Medulla oblongata (tissue), 1 donor: Measurements from ENCODE around the gene SLC4A1.

Source experiments
- DNase-seq: peaks from one replicate; pipeline ENCODE4 v3.0.0-alpha.2; 2015; ENCODE audit errors: extremely low spot score

SLC4A1 gene

DNA sequence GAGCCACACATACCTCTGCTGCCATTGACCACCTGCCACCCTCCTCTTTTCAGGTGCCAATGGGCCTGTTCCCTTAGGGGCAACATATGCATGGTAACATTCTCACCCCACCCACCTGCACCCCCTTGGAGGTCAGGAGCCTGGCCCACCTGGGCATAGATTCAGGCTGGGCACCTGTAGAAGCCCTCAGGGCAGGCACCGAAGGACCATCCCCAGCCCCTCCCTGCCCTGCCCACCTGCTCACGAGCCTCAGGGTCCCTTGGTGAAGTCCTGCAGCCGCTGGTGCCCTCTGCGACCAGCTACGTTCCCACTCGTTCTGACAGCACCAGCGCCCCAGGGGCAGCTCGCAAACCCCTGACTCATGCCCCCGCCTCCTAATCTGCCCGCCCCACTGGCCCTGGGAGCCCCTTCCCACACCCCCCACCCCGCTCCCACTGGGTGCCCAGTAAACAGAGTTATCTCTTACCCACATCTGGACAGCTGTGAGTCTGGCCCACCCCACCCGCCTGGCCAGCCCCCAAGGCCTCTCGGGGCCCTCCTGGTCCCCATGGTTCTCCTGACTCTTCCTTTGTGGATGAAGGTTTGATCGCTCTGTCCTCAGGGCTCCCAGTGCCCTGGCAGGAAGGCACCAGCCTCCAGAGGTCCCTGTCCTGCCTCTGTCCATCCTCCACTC is at the start of gene SLC4A1:
SLC4A1 (minus strand) TSS at position 318 of the 673 bp plus-strand sequence. CDS start 5,269 bp downstream, outside the sequence.
- no peak for DNase-seq

DNA sequence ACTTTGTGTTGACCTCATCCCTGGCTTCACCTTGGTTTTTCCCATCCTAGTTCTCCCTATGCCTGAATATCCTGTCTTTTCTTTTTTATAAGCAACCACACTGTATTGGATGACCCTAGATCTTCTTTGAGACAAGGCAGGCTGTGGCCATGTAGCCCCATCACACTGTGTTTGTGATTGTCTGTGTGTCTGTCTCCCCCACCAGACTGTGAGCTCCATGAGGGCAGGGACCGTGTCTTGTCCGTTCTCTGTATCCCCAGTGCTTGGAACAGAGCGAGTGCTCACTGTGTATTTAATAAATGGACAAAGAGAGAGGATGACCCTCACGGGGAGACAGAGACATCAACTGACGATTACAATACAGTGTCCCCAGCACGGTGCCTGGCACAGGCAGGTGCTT is 49.6 kb upstream of the SLC4A1 start:
- DNase-seq: no peak

DNA sequence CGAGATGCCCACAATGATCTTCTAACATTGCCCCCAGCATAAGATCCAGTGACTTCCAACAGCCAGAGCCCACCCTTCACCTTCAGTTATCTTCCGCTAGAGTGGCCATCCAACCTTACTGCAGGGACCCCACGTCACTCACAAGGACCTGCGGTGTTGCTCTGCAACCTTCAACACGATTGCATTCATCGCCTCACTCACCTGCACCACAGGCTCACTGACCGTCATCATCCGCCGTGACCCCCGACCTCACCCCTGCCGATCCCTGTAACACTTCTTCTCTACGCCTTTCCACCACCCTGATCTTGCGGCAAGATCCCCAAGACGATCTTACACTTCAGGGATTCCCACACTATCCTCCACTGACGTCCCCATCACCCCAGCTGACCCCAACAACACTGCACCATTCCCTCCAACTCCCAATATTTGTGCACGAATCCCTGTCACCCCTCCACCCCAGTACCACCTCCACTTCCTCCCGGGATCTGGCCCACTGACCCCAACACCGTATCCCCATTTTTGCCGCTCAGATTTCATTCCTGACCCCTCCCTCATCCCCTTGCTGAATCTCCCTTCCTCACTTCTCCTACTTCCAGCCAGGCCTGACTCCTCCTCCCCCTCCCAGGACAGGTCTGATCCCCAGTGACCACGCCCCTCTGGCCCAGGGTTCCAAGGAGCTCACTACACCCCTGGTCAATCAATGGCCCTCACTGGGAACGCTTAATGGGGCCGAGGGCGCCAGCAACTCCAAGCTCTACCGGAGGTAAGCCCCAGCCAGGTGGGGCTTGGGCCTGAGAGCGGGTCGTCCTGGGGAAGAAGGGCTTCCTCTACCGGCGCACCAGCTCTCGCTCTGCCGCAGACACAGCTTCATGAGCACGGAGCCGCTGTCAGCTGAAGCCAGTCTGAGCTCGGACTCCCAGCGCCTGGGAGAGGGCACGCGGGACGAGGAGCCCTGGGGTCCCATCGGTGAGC is 48.1 kb upstream of the SLC4A1 start:
- no peak for DNase-seq

DNA sequence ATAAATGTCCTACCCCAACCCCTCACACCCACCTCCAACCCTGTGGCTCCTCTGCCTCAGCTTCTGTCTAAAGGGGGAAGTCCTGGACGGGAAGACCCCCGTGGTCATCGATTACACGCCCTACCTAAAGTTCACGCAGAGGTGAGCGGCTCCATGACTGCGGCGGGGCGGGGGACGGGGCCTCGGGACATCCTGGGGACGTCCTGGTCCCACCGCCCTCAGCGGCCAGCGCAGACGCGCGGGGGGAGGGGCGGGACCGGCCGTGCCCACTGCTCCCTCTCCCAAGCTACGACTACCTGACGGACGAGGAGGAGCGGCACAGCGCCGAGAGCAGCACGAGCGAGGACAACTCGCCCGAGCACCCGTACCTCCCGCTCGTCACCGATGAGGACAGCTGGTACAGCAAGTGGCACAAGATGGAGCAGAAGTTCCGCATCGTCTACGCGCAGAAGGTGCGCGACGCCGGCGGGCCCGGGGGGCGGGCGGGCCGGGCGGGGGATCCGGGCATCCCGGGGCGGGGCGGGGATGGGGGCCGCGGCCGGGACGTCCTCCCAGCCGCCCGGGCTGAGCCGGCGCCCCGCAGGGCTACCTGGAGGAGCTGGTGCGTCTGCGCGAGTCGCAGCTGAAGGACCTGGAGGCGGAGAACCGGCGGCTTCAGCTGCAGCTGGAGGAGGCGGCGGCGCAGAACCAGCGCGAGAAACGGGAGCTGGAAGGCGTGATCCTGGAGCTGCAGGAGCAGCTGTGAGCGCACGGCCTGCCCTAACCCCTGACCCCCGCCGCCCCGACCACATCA is 47.1 kb upstream of the SLC4A1 start:
- no peak for DNase-seq

DNA sequence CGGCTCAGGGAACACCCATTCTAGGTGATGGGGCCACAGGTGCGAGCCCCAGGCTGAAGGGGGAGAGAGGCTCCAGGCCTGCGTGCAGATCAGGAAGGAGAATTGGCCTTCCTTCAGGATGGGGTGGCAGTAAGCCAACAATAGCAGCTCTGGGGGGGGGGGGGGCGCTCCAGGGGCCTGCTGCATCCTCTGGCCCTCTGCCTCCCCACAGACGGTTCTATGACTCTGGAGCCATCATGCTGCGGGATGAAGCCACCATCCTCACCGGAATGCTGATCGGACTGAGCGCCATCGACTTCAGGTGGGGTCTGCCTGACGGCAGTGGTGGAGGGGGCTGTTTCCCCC is 46.6 kb upstream of the SLC4A1 start:
- DNase-seq: no peak

DNA sequence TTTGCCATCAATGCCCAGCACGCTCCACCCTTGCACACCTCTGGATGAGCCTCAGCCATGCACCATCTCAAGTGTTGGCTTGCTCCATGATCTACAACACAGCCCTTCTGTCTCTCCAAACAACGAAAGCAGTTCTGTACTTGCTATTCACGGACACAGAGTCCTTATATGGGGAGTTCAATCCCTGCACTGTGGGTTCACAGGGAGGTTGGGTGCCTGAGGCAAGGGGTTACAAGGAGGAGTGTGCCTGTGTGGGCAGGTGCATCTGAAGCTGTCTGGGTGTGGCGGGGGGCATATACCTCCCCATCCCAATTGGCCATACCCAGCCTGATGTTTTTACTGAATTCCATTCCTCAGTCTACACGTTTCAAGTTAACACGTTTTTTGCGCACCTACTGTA is 46.1 kb upstream of the SLC4A1 start:
- DNase-seq: peak; percentile 24

DNA sequence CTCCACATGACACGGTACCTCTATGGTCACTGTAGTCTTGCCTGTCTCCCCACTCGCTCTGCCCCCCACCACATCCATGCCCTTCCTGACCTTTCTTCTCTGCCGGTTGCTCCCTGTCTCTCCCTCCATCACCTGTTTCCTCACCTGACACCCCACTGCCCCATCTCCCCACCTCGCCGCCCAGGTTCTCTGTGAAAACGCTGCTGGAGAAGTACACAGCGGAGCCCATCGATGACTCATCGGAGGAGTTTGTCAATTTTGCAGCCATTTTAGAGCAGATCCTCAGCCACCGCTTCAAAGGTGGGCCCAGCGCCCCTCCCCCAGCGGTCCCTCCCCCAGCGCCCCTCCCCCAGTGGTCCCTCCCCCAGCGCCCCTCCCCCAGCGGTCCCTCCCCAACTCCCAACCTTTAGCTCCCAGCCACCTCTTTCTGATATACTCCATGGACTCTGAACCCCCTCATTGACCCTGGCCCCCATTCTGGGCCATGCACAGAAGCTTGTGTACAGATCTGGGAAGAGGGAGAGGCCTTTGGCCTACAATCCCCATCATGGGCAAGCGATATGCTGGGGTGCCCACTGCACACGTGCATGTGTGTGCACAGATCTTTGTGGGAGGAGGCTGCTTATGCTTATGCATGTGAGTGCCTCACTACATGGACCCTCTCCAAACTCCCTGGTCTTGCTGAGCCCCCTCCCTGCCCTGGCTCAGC is 44.6 kb upstream of the SLC4A1 start:
- no peak for DNase-seq

DNA sequence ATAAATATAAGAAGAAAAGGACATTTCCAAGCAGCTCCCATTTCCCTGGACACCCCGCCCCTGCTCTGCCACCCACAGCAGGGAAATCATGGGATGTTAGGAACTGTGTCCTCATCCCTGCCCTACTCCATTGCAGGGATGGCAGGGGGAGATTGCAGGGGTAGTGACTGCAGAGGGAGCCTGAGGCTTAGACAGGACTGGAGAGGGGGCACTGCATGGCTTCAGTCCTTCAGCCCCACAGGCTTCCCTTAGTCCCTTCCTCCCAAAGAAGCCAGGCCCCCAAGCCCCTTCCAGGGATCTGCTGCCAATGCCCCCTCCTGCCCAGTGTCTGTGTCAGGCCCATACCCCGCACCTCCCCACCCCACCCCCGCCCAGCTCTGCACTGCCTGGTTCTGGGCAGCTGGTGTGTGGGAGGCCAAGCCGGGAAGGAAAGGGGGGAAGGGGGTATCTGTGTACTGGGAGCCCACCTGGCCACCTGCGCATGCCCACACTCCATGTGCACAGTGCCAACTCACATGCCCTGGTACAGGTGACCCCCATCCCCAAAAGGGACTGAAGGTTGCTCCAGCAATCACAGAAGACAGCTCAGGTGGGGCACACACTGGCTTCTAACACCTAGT is 43.7 kb upstream of the SLC4A1 start:
- DNase-seq: no peak

DNA sequence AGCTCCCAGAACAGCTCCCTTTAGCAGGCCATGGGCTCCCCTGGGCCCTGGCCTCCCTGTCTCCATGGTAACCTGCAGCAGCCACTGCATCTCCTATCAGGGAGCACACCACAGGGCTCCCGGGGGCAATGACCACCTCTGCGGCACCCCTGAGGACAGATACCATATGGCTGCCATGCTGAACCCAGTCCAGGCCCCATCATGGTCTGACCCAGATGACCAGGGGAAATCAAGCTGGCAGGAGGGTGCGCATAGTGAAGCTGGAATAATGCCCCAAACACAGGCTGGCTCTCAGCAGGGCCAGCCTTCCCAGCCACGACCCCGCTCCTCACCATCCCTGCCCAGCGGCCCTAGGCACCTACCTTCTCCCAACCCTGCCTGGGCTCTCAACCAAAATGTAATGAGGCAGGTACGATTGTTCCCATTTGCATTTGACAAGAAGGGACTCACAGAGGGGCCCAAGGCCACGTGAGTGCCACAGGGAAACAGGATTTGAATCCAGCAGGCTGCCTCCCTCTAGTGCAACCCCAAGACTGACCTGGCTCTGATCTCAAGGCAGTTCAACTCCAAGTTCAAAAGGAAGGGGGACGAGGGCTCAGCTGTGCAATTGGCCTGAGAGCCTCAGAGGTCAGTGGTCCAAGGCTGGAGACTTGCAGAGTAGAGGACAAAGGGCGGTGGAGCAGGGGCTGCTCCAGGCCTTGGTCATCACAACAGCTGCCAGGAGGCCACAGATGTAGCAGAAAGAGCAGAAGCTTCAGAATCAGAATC is 42.9 kb upstream of the SLC4A1 start:
- DNase-seq: no peak

DNA sequence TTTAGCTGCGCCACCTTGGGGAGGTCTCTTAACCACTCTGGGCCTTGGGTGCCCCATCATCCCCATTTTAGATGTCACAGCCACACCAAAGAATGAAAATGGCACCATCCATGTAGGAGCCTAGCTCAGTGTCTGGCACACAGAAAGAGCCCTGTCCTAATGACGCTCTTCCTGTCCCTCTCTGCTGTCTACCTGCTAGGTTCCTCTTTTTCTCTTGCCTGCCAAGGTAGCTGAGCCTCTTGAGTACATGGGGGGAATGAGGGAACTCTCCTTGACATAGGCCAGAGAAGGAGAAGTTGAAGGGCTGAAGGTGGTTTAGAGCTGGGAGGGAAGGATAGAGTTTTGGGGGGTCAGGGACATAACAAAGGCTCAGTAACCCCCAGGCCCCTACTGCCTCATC is 42.3 kb upstream of the SLC4A1 start:
- no peak for DNase-seq

DNA sequence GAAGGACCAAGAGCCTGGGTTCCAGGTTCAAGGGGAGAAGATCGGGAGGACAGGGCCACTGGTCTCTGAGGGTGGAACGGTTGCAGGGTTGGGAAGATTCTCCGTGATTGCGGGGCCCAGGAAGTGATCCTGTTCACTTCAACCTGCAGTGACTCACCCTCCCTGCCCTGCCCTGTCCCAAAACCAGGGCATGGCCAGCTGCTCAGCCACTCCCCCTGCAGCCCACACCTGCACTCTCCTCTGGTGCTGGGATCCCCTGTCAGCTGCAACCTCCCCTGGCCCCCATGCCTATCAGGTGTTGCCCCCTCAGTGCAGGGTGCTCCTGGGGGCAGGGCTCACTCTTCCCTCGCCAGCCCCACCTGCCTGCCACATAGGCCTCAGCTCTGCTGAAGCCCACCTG is 41.5 kb upstream of the SLC4A1 start:
- DNase-seq: no peak

DNA sequence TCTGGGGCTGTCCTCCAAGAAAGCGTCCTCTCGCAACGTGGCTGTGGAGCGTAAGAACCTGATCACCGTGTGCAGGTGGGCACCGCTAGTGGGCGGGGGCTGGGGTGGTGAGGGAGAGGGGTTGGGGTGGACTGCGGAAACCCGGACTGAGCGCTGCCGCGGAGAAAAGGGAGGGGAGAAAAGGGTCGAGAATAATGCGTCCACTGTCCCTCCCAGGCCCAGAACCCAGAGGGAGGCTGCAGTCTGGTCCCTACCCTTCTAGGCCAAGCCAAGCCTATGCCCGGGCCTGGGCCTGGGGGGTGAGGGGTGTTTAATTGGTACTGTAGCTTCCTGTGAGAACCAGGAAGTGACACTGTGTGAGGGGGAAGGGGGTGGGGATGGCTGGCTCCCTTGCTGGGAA is 40.9 kb upstream of the SLC4A1 start:
- peak; percentile 60 for DNase-seq

DNA sequence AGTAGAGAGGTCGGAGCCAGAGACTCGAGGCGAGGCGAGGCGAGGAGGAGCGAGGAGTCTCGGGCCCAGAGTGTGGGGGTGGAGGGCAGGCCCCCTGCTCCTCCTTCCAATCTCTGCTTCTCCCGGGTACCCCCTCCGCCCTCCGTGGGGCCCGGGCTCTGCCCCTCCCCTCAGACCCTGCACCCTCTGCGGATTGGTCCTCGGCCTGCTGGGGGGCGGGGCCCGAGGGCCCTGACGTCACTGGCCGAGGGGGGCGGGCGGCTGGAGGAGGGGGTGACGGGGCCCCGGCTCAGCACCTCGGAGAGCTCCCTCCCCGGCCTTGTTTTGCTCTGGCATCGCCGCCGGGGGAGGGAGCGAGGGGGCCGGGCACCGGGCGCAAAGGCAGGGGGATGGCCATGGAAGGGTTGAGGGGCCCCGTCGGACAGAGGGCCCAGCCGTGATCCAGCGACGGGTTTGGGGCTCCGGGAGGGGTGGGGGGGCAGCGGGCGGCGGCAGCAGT is 40.4 kb upstream of the SLC4A1 start, which contains the start of gene RUNDC3A:
RUNDC3A (plus strand) TSS at position 282 of the 499 bp plus-strand sequence. CDS start 232 bp downstream, outside the sequence.
- DNase-seq: peak; percentile 95

DNA sequence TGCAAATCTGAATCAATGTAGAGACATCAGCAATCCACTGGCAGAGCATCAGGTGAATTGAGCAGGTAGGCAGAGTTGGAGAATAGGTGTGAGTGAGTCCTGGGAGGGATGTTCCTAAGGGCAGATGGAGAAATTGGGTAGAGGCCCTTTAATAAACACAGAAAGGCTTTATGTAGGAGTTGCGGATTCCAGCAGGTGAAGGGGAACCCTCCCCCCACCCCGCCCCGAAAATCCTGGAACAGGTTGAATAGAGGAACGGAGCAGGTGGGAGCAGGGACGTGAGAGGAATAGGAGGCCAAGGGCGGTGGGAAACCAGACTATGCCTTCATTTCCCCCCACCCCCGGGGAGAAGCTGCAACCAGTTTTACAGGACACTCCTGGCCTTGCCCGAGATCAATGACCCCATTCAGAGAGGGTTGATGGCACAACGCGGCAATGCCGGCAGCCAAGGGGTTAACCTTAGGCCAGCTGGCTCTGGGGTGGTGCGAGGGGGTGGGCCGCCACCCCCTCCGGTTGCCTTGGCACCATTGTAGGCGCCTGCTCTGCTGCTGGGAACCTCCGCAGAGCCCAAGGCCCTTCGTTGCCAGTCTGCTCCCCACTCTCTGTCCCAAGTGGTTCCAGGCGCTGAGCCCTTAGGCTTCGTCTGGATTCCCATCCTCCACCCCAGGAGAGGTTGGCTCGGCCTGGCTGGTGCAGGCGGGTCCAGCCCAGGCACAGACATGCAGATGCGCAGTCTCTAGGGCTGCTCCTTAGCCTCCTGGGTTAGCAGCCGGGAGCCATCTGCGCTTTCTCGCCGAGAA is 39.7 kb upstream of the SLC4A1 start:
- peak; percentile 90 for DNase-seq

DNA sequence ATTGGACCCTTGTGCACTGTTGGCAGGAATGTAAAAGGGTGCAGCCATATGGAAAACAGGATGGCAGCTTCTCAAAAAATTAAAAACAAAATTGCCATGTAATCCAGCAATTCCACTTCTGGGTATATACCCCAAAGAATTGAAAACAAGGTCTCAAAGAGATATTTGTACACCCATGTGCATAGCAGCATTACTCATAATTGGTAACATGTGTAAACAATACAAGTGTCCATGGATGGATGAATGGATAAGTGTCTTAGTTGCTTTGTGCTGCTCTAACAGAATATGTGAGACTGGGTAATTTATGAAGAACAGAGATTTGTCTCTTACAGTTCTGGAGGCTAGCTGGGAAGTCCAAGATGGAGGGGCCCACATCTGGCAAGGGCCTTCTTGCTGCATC is 36.7 kb upstream of the SLC4A1 start:
- no peak for DNase-seq

DNA sequence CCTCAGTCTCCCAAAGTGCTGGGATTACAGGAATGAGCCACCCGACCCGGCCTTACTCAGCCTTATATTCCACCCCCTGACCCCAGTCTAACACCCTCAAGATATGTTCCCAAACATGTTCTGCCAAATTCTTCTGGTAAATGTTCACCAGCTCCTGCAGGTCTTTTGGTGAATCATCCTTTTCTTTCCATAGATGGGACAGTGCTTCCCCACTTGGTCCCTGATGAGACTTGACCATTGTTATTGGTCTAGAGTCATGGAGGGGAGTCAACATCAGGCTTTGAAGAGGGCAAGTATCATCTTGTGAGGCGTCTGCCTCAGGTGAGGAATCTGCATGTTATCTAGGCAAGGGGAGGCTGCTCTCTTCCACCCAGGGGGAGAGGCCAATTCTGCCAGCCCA is 30.0 kb upstream of the SLC4A1 start:
- DNase-seq: no peak

DNA sequence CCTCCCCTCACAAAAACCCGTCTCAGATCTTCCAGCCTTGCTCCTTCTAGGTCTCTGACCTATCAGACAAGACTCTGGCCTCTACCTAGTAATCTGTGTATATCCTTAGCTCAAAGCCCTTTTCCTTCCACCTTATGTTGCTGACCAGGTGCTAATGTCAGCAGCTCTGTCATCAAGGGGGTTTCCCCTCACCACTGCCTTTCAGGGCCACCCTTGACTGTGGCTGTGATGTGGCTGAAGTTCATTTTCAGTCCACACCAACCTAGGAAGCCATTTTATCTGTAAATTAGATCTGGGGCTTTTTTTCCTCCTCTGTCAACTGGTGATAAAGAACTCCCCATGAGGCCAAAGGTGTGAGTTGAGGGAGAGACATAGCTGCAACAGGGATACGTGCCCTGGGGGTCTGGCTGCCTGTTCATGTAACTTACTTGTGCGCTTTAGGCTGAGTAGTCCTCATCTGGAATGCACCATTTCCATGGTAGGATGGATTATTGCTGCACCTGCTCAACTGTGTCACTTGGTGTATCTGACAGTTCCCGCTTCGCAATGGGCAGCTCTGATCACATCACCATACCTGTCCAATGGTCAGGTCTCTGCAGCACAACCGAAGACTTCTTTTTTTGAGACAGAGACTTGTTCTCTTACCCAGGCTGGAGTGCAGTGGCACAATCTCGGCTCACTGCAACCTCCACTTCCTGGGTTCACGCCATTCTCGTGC is 25.7 kb upstream of the SLC4A1 start:
- DNase-seq: no peak

DNA sequence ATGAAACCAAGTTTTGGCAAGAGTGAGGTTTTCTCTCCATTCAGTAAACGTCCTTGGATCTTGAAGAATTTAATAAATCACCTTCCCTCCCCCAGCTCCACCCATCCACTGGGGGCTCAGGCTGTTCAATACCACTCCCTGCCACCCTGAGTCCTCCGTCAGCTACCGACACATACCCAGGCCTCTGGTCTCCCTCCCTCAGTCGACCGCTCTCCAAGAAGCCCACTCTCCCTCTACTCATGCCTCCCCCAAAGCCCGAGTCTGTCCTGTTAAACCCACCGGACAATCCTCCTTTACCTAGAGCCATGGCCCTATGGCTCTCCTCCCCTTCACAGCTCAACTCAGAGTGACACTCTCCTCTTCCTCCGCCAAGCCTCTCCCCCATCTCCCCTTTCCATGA is 19.7 kb upstream of the SLC4A1 start:
- no peak for DNase-seq

DNA sequence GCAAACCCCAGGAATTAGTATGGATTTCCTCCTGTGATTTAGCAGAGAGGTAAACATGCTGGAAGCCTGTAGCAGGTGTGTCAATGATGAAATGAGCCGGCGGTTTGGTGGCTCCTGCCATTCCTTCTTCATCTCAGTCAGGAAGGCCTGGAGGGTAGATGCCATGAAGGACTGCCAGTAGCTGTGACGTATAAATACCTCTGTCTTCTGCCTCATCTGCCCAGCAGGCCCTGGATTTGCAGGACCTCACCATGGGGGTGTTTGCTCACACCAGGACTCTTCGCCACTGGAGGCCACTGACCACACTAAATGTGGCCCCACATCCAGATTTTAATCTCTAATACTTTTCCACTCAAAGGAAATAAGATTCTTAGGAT is 16.1 kb upstream of the SLC4A1 start:
- no peak for DNase-seq
